Mesenchymal stem cell (in vitro differentiated cells and primary cell): ENCODE measurements around the gene NPHP4.

Experiments
- DNase-seq: peaks from one replicate; pipeline ENCODE4 v3.0.0-alpha.2; 2013
- H2AFZ ChIP-seq: one replicate; pipeline ENCODE4 v1.6.1; 2013; ENCODE audit warnings: low read depth, mild to moderate bottlenecking, control low read depth, inconsistent platforms, low read length, moderate library complexity
- H2AK5ac ChIP-seq: 2 replicates; pipeline ENCODE4 v1.6.1; 2013; ENCODE audit warnings: low read length, moderate library complexity, mild to moderate bottlenecking, inconsistent platforms; ENCODE audit not compliant: severe bottlenecking
- H2BK120ac ChIP-seq: one replicate; pipeline ENCODE4 v1.6.1; 2013; ENCODE audit warnings: low read depth, mild to moderate bottlenecking, inconsistent platforms, low read length, moderate library complexity
- H2BK12ac ChIP-seq, 2 experiments: one replicate each; pipeline ENCODE4 v1.6.1; 2013; ENCODE audit warnings: inconsistent platforms in 2 of 2, low read length in 2 of 2, mild to moderate bottlenecking in 2 of 2, moderate library complexity in 2 of 2, control low read depth in 1 of 2
- H2BK15ac ChIP-seq: one replicate; pipeline ENCODE4 v1.6.1; 2013; ENCODE audit warnings: mild to moderate bottlenecking, low read depth, inconsistent platforms; ENCODE audit not compliant: poor library complexity, severe bottlenecking
- H2BK5ac ChIP-seq: 2 replicates; pipeline ENCODE4 v1.6.1; 2013; ENCODE audit warnings: low read depth, mild to moderate bottlenecking, low read length, control low read depth, inconsistent platforms; ENCODE audit not compliant: poor library complexity, severe bottlenecking
- H3K14ac ChIP-seq, 2 experiments: one replicate each; pipeline ENCODE4 v1.6.1; 2013; ENCODE audit warnings: inconsistent platforms in 2 of 2, low read length in 2 of 2, control low read depth in 1 of 2, mild to moderate bottlenecking in 1 of 2, moderate library complexity in 1 of 2
- H3K18ac ChIP-seq, 2 experiments: one replicate each; pipeline ENCODE4 v1.6.1; 2013; ENCODE audit warnings: inconsistent platforms in 2 of 2, low read length in 2 of 2, control low read depth in 1 of 2, low read depth in 1 of 2, mild to moderate bottlenecking in 1 of 2
- H3K23ac ChIP-seq, 2 experiments: one replicate each; pipeline ENCODE4 v1.6.1; 2013; ENCODE audit warnings: inconsistent platforms in 2 of 2, low read length in 2 of 2, mild to moderate bottlenecking in 2 of 2, moderate library complexity in 2 of 2, control low read depth in 1 of 2
- H3K27ac ChIP-seq: 2 replicates; pipeline ENCODE4 v1.5.1; 2013; ENCODE audit warnings: mild to moderate bottlenecking, moderate library complexity, low read length, control low read depth, inconsistent platforms; ENCODE audit not compliant: poor library complexity, severe bottlenecking
- H3K27me3 ChIP-seq, 2 experiments: 2 replicates each; pipeline versions ENCODE4 v1.6.1 to v1.7.0; 2013; ENCODE audit warnings: low read length in 2 of 2, mild to moderate bottlenecking in 2 of 2, moderate library complexity in 2 of 2, control low read depth in 1 of 2, inconsistent platforms in 1 of 2; ENCODE audit not compliant: control insufficient read depth in 1 of 2, insufficient read depth in 1 of 2
- H3K36me3 ChIP-seq, 2 experiments: 2 replicates each; pipeline versions ENCODE4 v1.6.1 to v1.7.0; 2013; ENCODE audit warnings: low read length in 2 of 2, control low read depth in 1 of 2, inconsistent platforms in 1 of 2, low read depth in 1 of 2, mild to moderate bottlenecking in 1 of 2; ENCODE audit not compliant: insufficient read depth in 2 of 2, control insufficient read depth in 1 of 2
- H3K4ac ChIP-seq, 2 experiments: one replicate each; pipeline ENCODE4 v1.6.1; 2013; ENCODE audit warnings: inconsistent platforms in 2 of 2, low read length in 2 of 2, mild to moderate bottlenecking in 2 of 2, moderate library complexity in 2 of 2, control low read depth in 1 of 2, low read depth in 1 of 2
- H3K4me1 ChIP-seq: 2 replicates; pipeline ENCODE4 v1.6.1; 2013; ENCODE audit warnings: low read depth, low read length, control low read depth; ENCODE audit not compliant: control insufficient read depth, insufficient read depth
- H3K4me2 ChIP-seq: 2 replicates; pipeline ENCODE4 v1.6.1; 2013; ENCODE audit warnings: low read length, mild to moderate bottlenecking, inconsistent platforms; ENCODE audit not compliant: poor library complexity, severe bottlenecking
- H3K4me3 ChIP-seq, 2 experiments: 2 replicates each; pipeline versions ENCODE4 v1.5.1 to v1.7.0; 2013; ENCODE audit warnings: low read length in 2 of 2, mild to moderate bottlenecking in 2 of 2, control low read depth in 1 of 2, low read depth in 1 of 2; ENCODE audit not compliant: insufficient read depth in 1 of 2
- H3K79me1 ChIP-seq: replicated peaks from 2 replicates; pipeline ENCODE4 v1.6.1; 2013; ENCODE audit warnings: mild to moderate bottlenecking, control low read depth, low read length, inconsistent platforms; ENCODE audit not compliant: poor library complexity, severe bottlenecking
- H3K9ac ChIP-seq: 2 replicates; pipeline ENCODE4 v1.7.0; 2013; ENCODE audit warnings: mild to moderate bottlenecking, low read length, moderate library complexity
- H3K9me3 ChIP-seq: 2 replicates; pipeline ENCODE4 v1.7.0; 2013; ENCODE audit warnings: mild to moderate bottlenecking, low read length; ENCODE audit not compliant: control insufficient read depth
- H4K8ac ChIP-seq: one replicate; pipeline ENCODE4 v1.6.1; 2013; ENCODE audit warnings: inconsistent platforms, mild to moderate bottlenecking, low read length, moderate library complexity
- H4K91ac ChIP-seq: one replicate; pipeline ENCODE4 v1.6.1; 2013; ENCODE audit warnings: mild to moderate bottlenecking, low read length, inconsistent platforms
- WGBS: methylation state at CpG from one replicate; pipeline ENCODE4 v1.1.7; 2013; ENCODE audit warnings: mixed read lengths; 5-methylcytosine and 5-hydroxymethylcytosine counted together

The NPHP4 gene

DNA sequence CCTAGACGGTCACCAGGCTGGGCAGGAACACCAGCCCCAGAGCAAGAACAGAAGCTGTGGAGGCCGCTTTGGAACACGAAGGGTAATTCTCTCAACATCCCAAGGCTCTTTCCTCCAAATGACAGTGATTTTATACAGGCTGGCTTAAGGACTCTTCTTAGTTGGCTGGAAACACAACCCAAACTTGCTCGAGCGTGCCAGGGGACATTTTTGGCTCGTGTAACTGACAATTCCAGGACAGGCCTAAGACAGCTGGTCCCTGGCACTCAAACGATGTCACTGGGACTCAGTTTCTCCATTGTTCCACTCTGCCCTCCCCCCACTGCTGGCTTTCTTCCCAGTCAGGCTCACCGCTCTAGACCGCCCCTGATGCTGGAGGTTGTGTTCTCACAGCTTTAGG, 164.7 kb downstream of the NPHP4 start:
- 83% methylated on average over 9 of the region's 9 CpGs for WGBS
- Histone ChIP-seq H2BK12ac (no peak overlapping the region), H3K4me3 (no peak overlapping the region), H3K9me3 (no peaks in the 10 kb centered on the region), H3K4me2 (no peak overlapping the region), H3K18ac (no peak overlapping the region), H3K4me1 (no peaks in the 10 kb centered on the region), H4K91ac (no peak overlapping the region), H3K36me3 (no peaks in the 10 kb centered on the region), H3K79me1 (no peaks in the 10 kb centered on the region), H4K8ac (no peak overlapping the region), H2AK5ac (no peak overlapping the region), H3K27me3 (no peaks in the 10 kb centered on the region), H2BK5ac (no peak overlapping the region), H3K14ac (no peak overlapping the region), H2AFZ (no peak overlapping the region), H3K4ac (no peak overlapping the region), H3K23ac (no peak overlapping the region), H2BK15ac (no peak overlapping the region), H2BK120ac (no peak overlapping the region), H3K27ac (no peak overlapping the region), H3K9ac (no peak overlapping the region)
- DNase-seq: no peak

- H3K18ac ChIP-seq: no peak overlapping the region
- H3K9me3 ChIP-seq: no peaks in the 10 kb centered on the region
- no peak overlapping the region for H2AFZ ChIP-seq
- H4K8ac ChIP-seq: no peak overlapping the region
- no peak overlapping the region for H3K14ac ChIP-seq
- H2BK120ac ChIP-seq: no peak overlapping the region
- H3K9ac ChIP-seq: no peak overlapping the region
- no peak for DNase-seq
- H3K4me1 ChIP-seq: no peaks in the 10 kb centered on the region
- 56% methylated on average over 13 of the region's 13 CpGs for WGBS
- H2BK12ac ChIP-seq: no peak overlapping the region
- no peak overlapping the region for H3K4me3 ChIP-seq
- no peak overlapping the region for H3K4ac ChIP-seq
- no peak overlapping the region for H3K27ac ChIP-seq
- H3K27me3 ChIP-seq: no peaks in the 10 kb centered on the region
- no peak overlapping the region for H3K4me2 ChIP-seq
- H2AK5ac ChIP-seq: no peak overlapping the region
- H3K36me3 ChIP-seq: no peaks in the 10 kb centered on the region
- H2BK5ac ChIP-seq: no peak overlapping the region
- no peaks in the 10 kb centered on the region for H3K79me1 ChIP-seq
- no peak overlapping the region for H4K91ac ChIP-seq
- H2BK15ac ChIP-seq: no peak overlapping the region
- no peak overlapping the region for H3K23ac ChIP-seq
Observed at GRCh38 chr1:5826601-5827000, 165.6 kb downstream of the NPHP4 start.

GRCh38 chr1:5822726-5823125, 169.5 kb downstream of the NPHP4 start:
- no peak overlapping the region for H3K4ac ChIP-seq
- H4K91ac ChIP-seq: no peak overlapping the region
- no peaks in the 10 kb centered on the region for H3K9me3 ChIP-seq
- H2AFZ ChIP-seq: no peak overlapping the region
- H2AK5ac ChIP-seq: no peak overlapping the region
- H2BK120ac ChIP-seq: no peak overlapping the region
- H3K79me1 ChIP-seq: no peaks in the 10 kb centered on the region
- no peak overlapping the region for H3K9ac ChIP-seq
- no peaks in the 10 kb centered on the region for H3K4me1 ChIP-seq
- H3K27ac ChIP-seq: no peak overlapping the region
- H2BK15ac ChIP-seq: no peak overlapping the region
- no peaks in the 10 kb centered on the region for H3K27me3 ChIP-seq
- no peak overlapping the region for H3K4me3 ChIP-seq
- no peak overlapping the region for H3K14ac ChIP-seq
- H3K18ac ChIP-seq: no peak overlapping the region
- no peak overlapping the region for H3K23ac ChIP-seq
- no peak overlapping the region for H3K4me2 ChIP-seq
- H3K36me3 ChIP-seq: no peaks in the 10 kb centered on the region
- H2BK5ac ChIP-seq: no peak overlapping the region
- no peak overlapping the region for H4K8ac ChIP-seq
- 93% methylated on average over 16 of the region's 16 CpGs for WGBS
- no peak overlapping the region for H2BK12ac ChIP-seq
- no peak for DNase-seq

- Histone ChIP-seq H2BK5ac (no peak overlapping the region), H3K4ac (no peak overlapping the region), H3K23ac (no peak overlapping the region), H3K14ac (no peak overlapping the region), H2AK5ac (no peak overlapping the region), H2AFZ (no peak overlapping the region), H3K9me3 (no peaks in the 10 kb centered on the region), H3K27me3 (no peaks in the 10 kb centered on the region), H3K27ac (no peak overlapping the region), H3K4me3 (no peak overlapping the region), H4K91ac (no peak overlapping the region), H3K9ac (no peak overlapping the region), H3K79me1 (no peaks in the 10 kb centered on the region), H3K4me2 (no peak overlapping the region), H3K18ac (no peak overlapping the region), H4K8ac (no peak overlapping the region), H2BK120ac (no peak overlapping the region), H3K4me1 (no peaks in the 10 kb centered on the region), H2BK12ac (no peak overlapping the region), H2BK15ac (no peak overlapping the region), H3K36me3 (no peaks in the 10 kb centered on the region)
- no peak for DNase-seq
- whole genome bisulfite sequencing: 82% methylated on average over 5 of the region's 5 CpGs
Observed at GRCh38 chr1:5822266-5822665, 170.0 kb downstream of the NPHP4 start.
